GM12878 (cell line): ENCODE data around the gene TMEM163. TPM values are rescaled to one million over a fixed set of nuclear protein-coding genes. Genes with fewer than 3 reads are reported as not detected.

Experiments used
- ATAC-seq: fragments of 200-7000 bp; cut with Tn5 transposase; 3 replicates; pipeline ENCODE4 v1.9.1; 2020; ENCODE audit warnings: mild to moderate bottlenecking, moderate library complexity
- BruUV-seq: library from RNA; stranded (reverse); fragments of 400-500 nt; replicated peaks from 2 replicates; lab custom pipeline; 2021; lab: Mats Ljungman, UMichigan
- CTCF ChIA-PET: fragments of 300-600 bp; sonication (Branson Sonifier 250); formaldehyde crosslinking; extraction: SDS; loops from one replicate; lab custom pipeline; 2021; ENCODE audit warnings: inconsistent platforms; lab: Yijun Ruan, JAX
- POLR2A ChIA-PET: fragments of 350-600 bp; formaldehyde crosslinking; extraction: SDS; loops from one replicate; lab custom pipeline; 2021; ENCODE audit warnings: inconsistent platforms; lab: Charles Lee
- RAD21 ChIA-PET: fragments of 300-600 bp; sonication (Branson Sonifier 250); formaldehyde crosslinking; loops from one replicate; lab custom pipeline; 2023; ENCODE audit warnings: antibody characterized with exemption; ENCODE audit not compliant: unreplicated experiment; lab: Charles Lee
- SMC1A ChIA-PET: fragments of 300-600 bp; sonication (Branson Sonifier 250); formaldehyde crosslinking; loops from one replicate; lab custom pipeline; 2023; ENCODE audit not compliant: unreplicated experiment, uncharacterized antibody; lab: Charles Lee
- DNase-seq: peaks from one replicate; pipeline ENCODE4 v3.0.0-alpha.2; 2011; ENCODE audit warnings: low read depth, low spot score
- FAIRE-seq: peaks from 3 replicates; lab custom pipeline; 2011; peaks lifted over from hg19 to GRCh38; lab: Jason Lieb, UNC
- H2AFZ ChIP-seq: 2 replicates; pipeline ENCODE4 v1.6.0; 2011; ENCODE audit warnings: low read depth, low read length, control low read depth; ENCODE audit not compliant: control insufficient read depth
- H3K27ac ChIP-seq: 2 replicates; pipeline ENCODE4 v1.5.1; 2011; ENCODE audit warnings: control low read depth; ENCODE audit not compliant: control insufficient read depth, insufficient read depth
- H3K27me3 ChIP-seq, 2 experiments: replicated peaks in 1 of 2; 2 replicates each; pipeline versions ENCODE4 v1.6.0 to v1.6.1; 2011; ENCODE audit warnings: low read length in 1 of 2; ENCODE audit not compliant: control insufficient read depth in 2 of 2, insufficient read depth in 2 of 2
- H3K36me3 ChIP-seq, 2 experiments: 2 replicates each; pipeline ENCODE4 v1.5.1; 2011; ENCODE audit warnings: low read length in 1 of 2; ENCODE audit not compliant: control insufficient read depth in 2 of 2, insufficient read depth in 2 of 2
- H3K4me1 ChIP-seq: 2 replicates; pipeline ENCODE4 v1.6.1; 2011; ENCODE audit warnings: mild to moderate bottlenecking, low read length, moderate library complexity, mixed read lengths; ENCODE audit not compliant: control insufficient read depth, insufficient read depth
- H3K4me2 ChIP-seq: 2 replicates; pipeline ENCODE4 v1.6.0; 2011; ENCODE audit warnings: control low read depth; ENCODE audit not compliant: control insufficient read depth, insufficient read depth
- H3K4me3 ChIP-seq: fragments of 200-600 bp; sonication (generic); 2 replicates; pipeline ENCODE4 v1.5.1; 2016
- H3K79me2 ChIP-seq: 2 replicates; pipeline ENCODE4 v1.6.0; 2011; ENCODE audit warnings: low read length; ENCODE audit not compliant: control insufficient read depth, insufficient read depth
- H3K9ac ChIP-seq: 2 replicates; pipeline ENCODE4 v1.8.0; 2011; ENCODE audit warnings: low read length, control low read depth, mixed read lengths; ENCODE audit not compliant: control insufficient read depth, insufficient read depth
- H3K9me3 ChIP-seq: replicated peaks from 3 replicates; pipeline ENCODE4 v1.5.1; 2011; ENCODE audit warnings: mild to moderate bottlenecking, low read length; ENCODE audit not compliant: control insufficient read depth, insufficient read depth
- H4K20me1 ChIP-seq: 2 replicates; pipeline ENCODE4 v1.6.0; 2011; ENCODE audit not compliant: control insufficient read depth, insufficient read depth
- BHLHE40 ChIP-seq, 2 experiments: fragments of 450-650 bp in 1 of 2; IDR thresholded peaks; 2 replicates each; pipeline ENCODE4 v1.6.1; 2011 to 2017; ENCODE audit warnings: low read depth in 2 of 2, borderline replicate concordance in 1 of 2, improper control_type of control experiment in 1 of 2, low read length in 1 of 2, mild to moderate bottlenecking in 1 of 2
- FOS ChIP-seq: IDR thresholded peaks from 3 replicates; pipeline ENCODE4 v1.6.1; 2011; ENCODE audit warnings: borderline replicate concordance; ENCODE audit not compliant: insufficient read length; ENCODE audit errors: extremely low read depth
- SRF ChIP-seq, 2 experiments: IDR thresholded peaks; 2 replicates each; pipeline ENCODE4 v1.6.1; 2011; ENCODE audit warnings: low read depth in 2 of 2, low read length in 2 of 2, mild to moderate bottlenecking in 1 of 2, moderate library complexity in 1 of 2
- SUPT20H ChIP-seq: IDR thresholded peaks from 2 replicates; pipeline ENCODE4 v1.6.1; 2011; ENCODE audit warnings: low read depth, mild to moderate bottlenecking, low read length, moderate library complexity, borderline replicate concordance; ENCODE audit not compliant: control insufficient read depth
- ZSCAN29 ChIP-seq: fragments of 450-650 bp; IDR thresholded peaks from 2 replicates; pipeline ENCODE4 v1.6.1; 2017; ENCODE audit warnings: mild to moderate bottlenecking, moderate library complexity
- WGBS: methylation state at CpG from one replicate; pipeline ENCODE4 v1.1.6; 2016; ENCODE audit warnings: low lambda C conversion rate; ENCODE audit not compliant: insufficient replicate concordance, insufficient coverage; ENCODE audit errors: missing lambda C conversion rate; 5-methylcytosine and 5-hydroxymethylcytosine counted together
- in situ Hi-C: fragments of 300-500 bp; cut with MboI; formaldehyde crosslinking; loops from 9 replicates; pipeline ENCODE4 v1.14.3; 2018; ENCODE audit warnings: mixed read lengths
- intact Hi-C: fragments of 100-400 bp; cut with micrococcal nuclease; formaldehyde crosslinking; loops from one replicate; pipeline ENCODE4 v1.14.2; 2022; ENCODE audit not compliant: unreplicated experiment
- polyA plus RNA-seq, 11 experiments: library from polyadenylated mRNA; depleted of rRNA in 4 of 11; unstranded in 6 of 11; stranded (reverse) in 5 of 11; fragments of >200 nt; fragmentation: Nextera tagmentation in 4 of 11; fragmentation: Illumina TruSeq in 1 of 11; extraction: Ambion mirVana in 4 of 11; extraction: Trizol in 1 of 11; gene quantifications; 1 replicate in 1 of 11; 2 replicates in 10 of 11; pipeline versions ENCODE4 v1.2.1 to v1.2.3, GENCODE V29; 2011 to 2016; ENCODE audit warnings: inconsistent platforms in 2 of 11, missing spikeins in 2 of 11, low read depth in 1 of 11
- total RNA-seq, 4 experiments: library from RNA; depleted of rRNA in 3 of 4; stranded (reverse); fragments of >200 nt in 3 of 4; fragmentation: Illumina TruSeq in 1 of 4; extraction: Trizol in 1 of 4; gene quantifications; 2 replicates each; pipeline versions ENCODE4 v1.2.1 to v1.2.3, GENCODE V29; 2013 to 2021
- TF ChIP-seq, protein P1 (sequence below): fragments of 450-650 bp; IDR thresholded peaks from 2 replicates; pipeline ENCODE4 v1.6.1; 2017; ENCODE audit warnings: low read depth, mild to moderate bottlenecking, moderate library complexity
- TF ChIP-seq, protein P2 (sequence below): fragments of 450-650 bp; IDR thresholded peaks from 2 replicates; pipeline ENCODE4 v1.6.1; 2014; ENCODE audit warnings: mild to moderate bottlenecking
- TF ChIP-seq, protein P3 (sequence below): IDR thresholded peaks from 2 replicates; pipeline ENCODE4 v1.6.1; 2012; ENCODE audit warnings: mild to moderate bottlenecking, low read depth, low read length
- TF ChIP-seq, protein P4 (sequence below): fragments of 450-650 bp; IDR thresholded peaks from 2 replicates; pipeline ENCODE4 v1.6.1; 2016; ENCODE audit warnings: mild to moderate bottlenecking
- TF ChIP-seq, protein P5 (sequence below): fragments of 450-650 bp; IDR thresholded peaks from 2 replicates; pipeline ENCODE4 v1.6.1; 2017; ENCODE audit warnings: mild to moderate bottlenecking, moderate library complexity

The TMEM163 gene
- total and polyA plus RNA-seq, 10 of the 15 experiments (the other 5 are each of a cell fraction or from before 2014, with no cell fraction given): 0.05 to 0.11 (median 0.07) TPM; not detected in 4

DNA sequence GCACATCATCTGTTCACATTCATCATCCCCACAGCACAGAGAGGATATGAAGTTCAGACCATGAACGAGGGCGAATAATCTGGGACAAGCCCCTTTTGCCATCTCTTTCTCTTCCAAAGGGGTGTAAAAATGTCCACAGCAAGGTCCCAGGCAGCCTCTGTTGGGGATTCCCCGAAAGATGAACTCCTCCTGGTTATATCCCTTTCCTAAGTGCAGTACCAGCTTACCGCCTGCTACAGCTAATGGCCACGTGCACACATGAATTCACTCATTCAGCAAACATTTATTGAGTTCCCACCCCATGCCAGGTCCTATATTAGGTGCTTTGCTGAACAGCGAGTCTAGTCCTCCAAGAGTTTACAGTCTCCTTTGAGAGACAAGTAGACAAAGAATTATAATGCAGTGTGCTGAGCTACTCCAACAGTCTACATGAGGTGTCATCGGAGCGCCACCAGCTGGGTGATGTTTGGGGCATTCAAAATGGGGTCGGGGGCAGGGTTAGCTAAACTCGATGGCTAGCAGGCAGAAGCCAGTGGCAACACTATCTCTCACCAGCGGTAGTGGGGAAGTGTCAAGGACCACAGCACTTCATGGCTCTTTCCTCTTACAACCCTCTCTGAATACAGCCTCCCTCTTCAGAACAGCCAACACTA, 228.9 kb downstream of the TMEM163 start:
- WGBS: 38% methylated on average over 11 of the region's 11 CpGs
- in situ Hi-C loops (no loop called here), intact Hi-C loops (no loop called here)
- RAD21 ChIA-PET: no interaction called here
- Histone ChIP-seq H3K27me3 (peaks cover 0 to 3% of the 10 kb centered on the region in 2 experiments; a peak in 2 of 4 replicates), H3K79me2 (no peaks in the 10 kb centered on the region), H3K9me3 (no peaks in the 10 kb centered on the region), H3K27ac (no peak overlapping the region), H3K4me3 (no peak overlapping the region), H4K20me1 (no peaks in the 10 kb centered on the region), H3K36me3 (no peaks in the 10 kb centered on the region), H2AFZ (no peak overlapping the region), H3K4me2 (no peak overlapping the region), H3K4me1 (no peaks in the 10 kb centered on the region), H3K9ac (no peak overlapping the region)
- DNase-seq: no peak
- BruUV-seq: no TSS peak
- SMC1A ChIA-PET: no interaction called here
- POLR2A ChIA-PET: no interaction called here
- FAIRE-seq: no peak
- CTCF ChIA-PET: no interaction called here
- ATAC-seq: no peak
- TF ChIP-seq, protein P1, sequence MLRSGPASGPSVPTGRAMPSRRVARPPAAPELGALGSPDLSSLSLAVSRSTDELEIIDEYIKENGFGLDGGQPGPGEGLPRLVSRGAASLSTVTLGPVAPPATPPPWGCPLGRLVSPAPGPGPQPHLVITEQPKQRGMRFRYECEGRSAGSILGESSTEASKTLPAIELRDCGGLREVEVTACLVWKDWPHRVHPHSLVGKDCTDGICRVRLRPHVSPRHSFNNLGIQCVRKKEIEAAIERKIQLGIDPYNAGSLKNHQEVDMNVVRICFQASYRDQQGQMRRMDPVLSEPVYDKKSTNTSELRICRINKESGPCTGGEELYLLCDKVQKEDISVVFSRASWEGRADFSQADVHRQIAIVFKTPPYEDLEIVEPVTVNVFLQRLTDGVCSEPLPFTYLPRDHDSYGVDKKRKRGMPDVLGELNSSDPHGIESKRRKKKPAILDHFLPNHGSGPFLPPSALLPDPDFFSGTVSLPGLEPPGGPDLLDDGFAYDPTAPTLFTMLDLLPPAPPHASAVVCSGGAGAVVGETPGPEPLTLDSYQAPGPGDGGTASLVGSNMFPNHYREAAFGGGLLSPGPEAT: no peak
- no peak for TF ChIP-seq ZSCAN29
- TF ChIP-seq, protein P2, sequence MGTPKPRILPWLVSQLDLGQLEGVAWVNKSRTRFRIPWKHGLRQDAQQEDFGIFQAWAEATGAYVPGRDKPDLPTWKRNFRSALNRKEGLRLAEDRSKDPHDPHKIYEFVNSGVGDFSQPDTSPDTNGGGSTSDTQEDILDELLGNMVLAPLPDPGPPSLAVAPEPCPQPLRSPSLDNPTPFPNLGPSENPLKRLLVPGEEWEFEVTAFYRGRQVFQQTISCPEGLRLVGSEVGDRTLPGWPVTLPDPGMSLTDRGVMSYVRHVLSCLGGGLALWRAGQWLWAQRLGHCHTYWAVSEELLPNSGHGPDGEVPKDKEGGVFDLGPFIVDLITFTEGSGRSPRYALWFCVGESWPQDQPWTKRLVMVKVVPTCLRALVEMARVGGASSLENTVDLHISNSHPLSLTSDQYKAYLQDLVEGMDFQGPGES: no peak
- no peak for TF ChIP-seq SRF (IDR thresholded peaks at IDR 0.05; ENCODE audit: low read depth in 2 of 2, low read length in 2 of 2)
- TF ChIP-seq, protein P3, sequence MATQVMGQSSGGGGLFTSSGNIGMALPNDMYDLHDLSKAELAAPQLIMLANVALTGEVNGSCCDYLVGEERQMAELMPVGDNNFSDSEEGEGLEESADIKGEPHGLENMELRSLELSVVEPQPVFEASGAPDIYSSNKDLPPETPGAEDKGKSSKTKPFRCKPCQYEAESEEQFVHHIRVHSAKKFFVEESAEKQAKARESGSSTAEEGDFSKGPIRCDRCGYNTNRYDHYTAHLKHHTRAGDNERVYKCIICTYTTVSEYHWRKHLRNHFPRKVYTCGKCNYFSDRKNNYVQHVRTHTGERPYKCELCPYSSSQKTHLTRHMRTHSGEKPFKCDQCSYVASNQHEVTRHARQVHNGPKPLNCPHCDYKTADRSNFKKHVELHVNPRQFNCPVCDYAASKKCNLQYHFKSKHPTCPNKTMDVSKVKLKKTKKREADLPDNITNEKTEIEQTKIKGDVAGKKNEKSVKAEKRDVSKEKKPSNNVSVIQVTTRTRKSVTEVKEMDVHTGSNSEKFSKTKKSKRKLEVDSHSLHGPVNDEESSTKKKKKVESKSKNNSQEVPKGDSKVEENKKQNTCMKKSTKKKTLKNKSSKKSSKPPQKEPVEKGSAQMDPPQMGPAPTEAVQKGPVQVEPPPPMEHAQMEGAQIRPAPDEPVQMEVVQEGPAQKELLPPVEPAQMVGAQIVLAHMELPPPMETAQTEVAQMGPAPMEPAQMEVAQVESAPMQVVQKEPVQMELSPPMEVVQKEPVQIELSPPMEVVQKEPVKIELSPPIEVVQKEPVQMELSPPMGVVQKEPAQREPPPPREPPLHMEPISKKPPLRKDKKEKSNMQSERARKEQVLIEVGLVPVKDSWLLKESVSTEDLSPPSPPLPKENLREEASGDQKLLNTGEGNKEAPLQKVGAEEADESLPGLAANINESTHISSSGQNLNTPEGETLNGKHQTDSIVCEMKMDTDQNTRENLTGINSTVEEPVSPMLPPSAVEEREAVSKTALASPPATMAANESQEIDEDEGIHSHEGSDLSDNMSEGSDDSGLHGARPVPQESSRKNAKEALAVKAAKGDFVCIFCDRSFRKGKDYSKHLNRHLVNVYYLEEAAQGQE: no peak
- no peak for TF ChIP-seq SUPT20H
- no peak for TF ChIP-seq BHLHE40 (IDR thresholded peaks at IDR 0.05; ENCODE audit: borderline replicate concordance in 1 of 2, low read depth in 2 of 2, low read length in 1 of 2)
- TF ChIP-seq, protein P4, sequence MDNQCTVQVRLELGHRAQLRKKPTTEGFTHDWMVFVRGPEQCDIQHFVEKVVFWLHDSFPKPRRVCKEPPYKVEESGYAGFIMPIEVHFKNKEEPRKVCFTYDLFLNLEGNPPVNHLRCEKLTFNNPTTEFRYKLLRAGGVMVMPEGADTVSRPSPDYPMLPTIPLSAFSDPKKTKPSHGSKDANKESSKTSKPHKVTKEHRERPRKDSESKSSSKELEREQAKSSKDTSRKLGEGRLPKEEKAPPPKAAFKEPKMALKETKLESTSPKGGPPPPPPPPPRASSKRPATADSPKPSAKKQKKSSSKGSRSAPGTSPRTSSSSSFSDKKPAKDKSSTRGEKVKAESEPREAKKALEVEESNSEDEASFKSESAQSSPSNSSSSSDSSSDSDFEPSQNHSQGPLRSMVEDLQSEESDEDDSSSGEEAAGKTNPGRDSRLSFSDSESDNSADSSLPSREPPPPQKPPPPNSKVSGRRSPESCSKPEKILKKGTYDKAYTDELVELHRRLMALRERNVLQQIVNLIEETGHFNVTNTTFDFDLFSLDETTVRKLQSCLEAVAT: no peak
- TF ChIP-seq, protein P5, sequence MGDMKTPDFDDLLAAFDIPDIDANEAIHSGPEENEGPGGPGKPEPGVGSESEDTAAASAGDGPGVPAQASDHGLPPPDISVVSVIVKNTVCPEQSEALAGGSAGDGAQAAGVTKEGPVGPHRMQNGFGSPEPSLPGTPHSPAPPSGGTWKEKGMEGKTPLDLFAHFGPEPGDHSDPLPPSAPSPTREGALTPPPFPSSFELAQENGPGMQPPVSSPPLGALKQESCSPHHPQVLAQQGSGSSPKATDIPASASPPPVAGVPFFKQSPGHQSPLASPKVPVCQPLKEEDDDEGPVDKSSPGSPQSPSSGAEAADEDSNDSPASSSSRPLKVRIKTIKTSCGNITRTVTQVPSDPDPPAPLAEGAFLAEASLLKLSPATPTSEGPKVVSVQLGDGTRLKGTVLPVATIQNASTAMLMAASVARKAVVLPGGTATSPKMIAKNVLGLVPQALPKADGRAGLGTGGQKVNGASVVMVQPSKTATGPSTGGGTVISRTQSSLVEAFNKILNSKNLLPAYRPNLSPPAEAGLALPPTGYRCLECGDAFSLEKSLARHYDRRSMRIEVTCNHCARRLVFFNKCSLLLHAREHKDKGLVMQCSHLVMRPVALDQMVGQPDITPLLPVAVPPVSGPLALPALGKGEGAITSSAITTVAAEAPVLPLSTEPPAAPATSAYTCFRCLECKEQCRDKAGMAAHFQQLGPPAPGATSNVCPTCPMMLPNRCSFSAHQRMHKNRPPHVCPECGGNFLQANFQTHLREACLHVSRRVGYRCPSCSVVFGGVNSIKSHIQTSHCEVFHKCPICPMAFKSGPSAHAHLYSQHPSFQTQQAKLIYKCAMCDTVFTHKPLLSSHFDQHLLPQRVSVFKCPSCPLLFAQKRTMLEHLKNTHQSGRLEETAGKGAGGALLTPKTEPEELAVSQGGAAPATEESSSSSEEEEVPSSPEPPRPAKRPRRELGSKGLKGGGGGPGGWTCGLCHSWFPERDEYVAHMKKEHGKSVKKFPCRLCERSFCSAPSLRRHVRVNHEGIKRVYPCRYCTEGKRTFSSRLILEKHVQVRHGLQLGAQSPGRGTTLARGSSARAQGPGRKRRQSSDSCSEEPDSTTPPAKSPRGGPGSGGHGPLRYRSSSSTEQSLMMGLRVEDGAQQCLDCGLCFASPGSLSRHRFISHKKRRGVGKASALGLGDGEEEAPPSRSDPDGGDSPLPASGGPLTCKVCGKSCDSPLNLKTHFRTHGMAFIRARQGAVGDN: no peak
- TF ChIP-seq FOS: no peak
